Measurements from ENCODE around the gene CHCHD6. TPM values are rescaled to one million over a fixed set of nuclear protein-coding genes. Genes with fewer than 3 reads are reported as not detected.

Gene CHCHD6
- total RNA-seq, 1 experiment from 2014 or later = 36.3 TPM

- no peaks in the 10 kb centered on the region for H3K4me1 ChIP-seq (ENCODE audit: control insufficient read depth in 1 of 2, insufficient read depth in 2 of 2, low read length in 2 of 2)
- no peak for DNase-seq (ENCODE audit: low read depth, low spot score)
- peak; percentile 47; the same call in 1 of the 2 replicates for ATAC-seq
- no peaks in the 10 kb centered on the region; the same call in 1 of the 2 replicates for H3K27me3 ChIP-seq (ENCODE audit: insufficient read depth, low read length)
- peaks cover 7 to 11% of the 10 kb centered on the region in 2 experiments; a peak in 3 of 4 replicates for H3K9me3 ChIP-seq (ENCODE audit: control insufficient read depth in 1 of 2, insufficient read depth in 1 of 2, low read depth in 1 of 2, low read length in 2 of 2)
- POLR2A ChIA-PET = no interaction called here
- no peak overlapping the region for H3K4me3 ChIP-seq (replicated peaks in 1 of 2; ENCODE audit: low read depth in 1 of 2, low read length in 2 of 2)
- no peak overlapping the region for H3K27ac ChIP-seq (ENCODE audit: low read depth, low read length)
- no peaks in the 10 kb centered on the region for H3K36me3 ChIP-seq (ENCODE audit: control insufficient read depth in 1 of 2, insufficient read depth in 2 of 2, low read length in 2 of 2)
- no peak for TF ChIP-seq FOSL1 (IDR thresholded peaks at IDR 0.05; ENCODE audit: low read depth)
- no peak for TF ChIP-seq ATF3 (IDR thresholded peaks at IDR 0.05)
- TF ChIP-seq TCF7L2 (IDR thresholded peaks at IDR 0.05; ENCODE audit: borderline replicate concordance, extremely low read depth, insufficient read depth, insufficient read length) = no peak
- TF ChIP-seq EZH2 (IDR thresholded peaks at IDR 0.05) = no peak
- no peak for TF ChIP-seq EGR1 (IDR thresholded peaks at IDR 0.05; ENCODE audit: low read depth)
- no peak for TF ChIP-seq ZFX (IDR thresholded peaks at IDR 0.05)
- TF ChIP-seq POLR2A (IDR thresholded peaks at IDR 0.05; ENCODE audit: borderline replicate concordance, extremely low read depth, insufficient read depth, insufficient read length) = no peak
- H3K9me2 ChIP-seq (ENCODE audit: insufficient read depth) = no peaks in the 10 kb centered on the region
- no peak overlapping the region for H2AFZ ChIP-seq (ENCODE audit: low read depth, low read length, poor library complexity, severe bottlenecking)
- H3K9ac ChIP-seq (ENCODE audit: low read length) = no peak overlapping the region
- intact Hi-C loops (cut with micrococcal nuclease) = no loop called here
- no peaks in the 10 kb centered on the region for H4K20me1 ChIP-seq (ENCODE audit: insufficient read depth)
- no peak overlapping the region for H3K4me2 ChIP-seq (ENCODE audit: low read length)
- CTCF ChIA-PET = interaction anchor here (1.1 to 1.2 kb wide), 2 partner anchors 10 to 483 kb away, joined by 3 read pairs; partner anchors contain the start of gene PLXNA1
- no TSS peak for BruUV-seq (replicated peaks)
- RAD21 ChIA-PET (ENCODE audit: low non-redundant PET in 1 of 2, low total read pairs in 2 of 2, uncharacterized antibody in 2 of 2, unreplicated experiment in 2 of 2) = no interaction called here
- H3K79me2 ChIP-seq (ENCODE audit: insufficient read depth, low read length) = no peaks in the 10 kb centered on the region
Measured at GRCh38 chr3:126972866-126973265, 268.8 kb downstream of the CHCHD6 start.

- no peaks in the 10 kb centered on the region for H4K20me1 ChIP-seq (ENCODE audit: insufficient read depth)
- peaks cover 7 to 11% of the 10 kb centered on the region in 2 experiments; a peak in 3 of 4 replicates for H3K9me3 ChIP-seq (ENCODE audit: control insufficient read depth in 1 of 2, insufficient read depth in 1 of 2, low read depth in 1 of 2, low read length in 2 of 2)
- no peak overlapping the region for H3K27ac ChIP-seq (ENCODE audit: low read depth, low read length)
- H3K27me3 ChIP-seq (ENCODE audit: insufficient read depth, low read length) = no peaks in the 10 kb centered on the region; the same call in 1 of the 2 replicates
- H3K4me2 ChIP-seq (ENCODE audit: low read length) = no peak overlapping the region
- no peak for ATAC-seq
- no peak for DNase-seq (ENCODE audit: low read depth, low spot score)
- POLR2A ChIA-PET = no interaction called here
- intact Hi-C loops (cut with micrococcal nuclease) = no loop called here
- no TSS peak for BruUV-seq (replicated peaks)
- no peaks in the 10 kb centered on the region for H3K79me2 ChIP-seq (ENCODE audit: insufficient read depth, low read length)
- no peak overlapping the region for H2AFZ ChIP-seq (ENCODE audit: low read depth, low read length, poor library complexity, severe bottlenecking)
- no peaks in the 10 kb centered on the region for H3K36me3 ChIP-seq (ENCODE audit: control insufficient read depth in 1 of 2, insufficient read depth in 2 of 2, low read length in 2 of 2)
- no peaks in the 10 kb centered on the region for H3K4me1 ChIP-seq (ENCODE audit: control insufficient read depth in 1 of 2, insufficient read depth in 2 of 2, low read length in 2 of 2)
- TF ChIP-seq EGR1 (IDR thresholded peaks at IDR 0.05; ENCODE audit: low read depth) (no peak), SRF (IDR thresholded peaks at IDR 0.05; ENCODE audit: low read depth) (no peak), ATF3 (IDR thresholded peaks at IDR 0.05) (no peak), EZH2 (IDR thresholded peaks at IDR 0.05) (no peak), ZBTB33 (IDR thresholded peaks at IDR 0.05; ENCODE audit: extremely low read depth, insufficient replicate concordance, low read length) (no peak), SP1 (IDR thresholded peaks at IDR 0.05; ENCODE audit: low read depth) (no peak)
- H3K9ac ChIP-seq (ENCODE audit: low read length) = no peak overlapping the region
- no peak overlapping the region for H3K4me3 ChIP-seq (replicated peaks in 1 of 2; ENCODE audit: low read depth in 1 of 2, low read length in 2 of 2)
- CTCF ChIA-PET = interaction anchor here (1.1 to 1.2 kb wide), 2 partner anchors 9 to 482 kb away, joined by 3 read pairs; partner anchors contain the start of gene PLXNA1
- H3K9me2 ChIP-seq (ENCODE audit: insufficient read depth) = no peaks in the 10 kb centered on the region
- RAD21 ChIA-PET (ENCODE audit: low non-redundant PET in 1 of 2, low total read pairs in 2 of 2, uncharacterized antibody in 2 of 2, unreplicated experiment in 2 of 2) = no interaction called here
Measured at GRCh38 chr3:126973814-126974213, 269.8 kb downstream of the CHCHD6 start.

Measured in HCT116 (cell line).